ENCODE measurements around the gene MTMR12.

GRCh38 chr5:32207355-32207634 lies 105.4 kb downstream of the MTMR12 start:
- TF ChIP-seq POLR2A (IDR thresholded peaks at IDR 0.05; ENCODE audit: low read length) (no peak), GATA1 (IDR thresholded peaks at IDR 0.05; ENCODE audit: low read depth, low read length) (no peak)
